Nephron progenitor cell (in vitro differentiated cells): Measurements from ENCODE around the gene SOST.

Source experiments
- DNase-seq: peaks from one replicate; pipeline ENCODE4 v3.0.0; 2021
- H3K27ac Mint-ChIP-seq: 2 replicates; pipeline ENCODE4 v1.8.0; 2021; ENCODE audit warnings: mild to moderate bottlenecking, moderate library complexity, mixed read lengths
- H3K27me3 Mint-ChIP-seq: 2 replicates; pipeline ENCODE4 v1.8.0; 2021; ENCODE audit warnings: mild to moderate bottlenecking, low read depth, mixed read lengths; ENCODE audit not compliant: poor library complexity
- H3K36me3 Mint-ChIP-seq: 2 replicates; pipeline ENCODE4 v1.8.0; 2021; ENCODE audit warnings: low read depth, mixed read lengths
- H3K4me1 Mint-ChIP-seq: 2 replicates; pipeline ENCODE4 v1.8.0; 2021; ENCODE audit warnings: mixed read lengths
- H3K4me3 Mint-ChIP-seq: 2 replicates; pipeline ENCODE4 v1.8.0; 2021; ENCODE audit warnings: mild to moderate bottlenecking, moderate library complexity, mixed read lengths
- H3K9me3 Mint-ChIP-seq: 2 replicates; pipeline ENCODE4 v1.8.0; 2021; ENCODE audit warnings: mild to moderate bottlenecking, moderate library complexity, mixed read lengths
- TF ChIP-seq, protein P1 (sequence below): fragments of 200-600 bp; sonication (generic); IDR thresholded peaks from 2 replicates; pipeline ENCODE4 v1.5.0; 2021; ENCODE audit warnings: antibody characterized with exemption

The SOST gene

DNA sequence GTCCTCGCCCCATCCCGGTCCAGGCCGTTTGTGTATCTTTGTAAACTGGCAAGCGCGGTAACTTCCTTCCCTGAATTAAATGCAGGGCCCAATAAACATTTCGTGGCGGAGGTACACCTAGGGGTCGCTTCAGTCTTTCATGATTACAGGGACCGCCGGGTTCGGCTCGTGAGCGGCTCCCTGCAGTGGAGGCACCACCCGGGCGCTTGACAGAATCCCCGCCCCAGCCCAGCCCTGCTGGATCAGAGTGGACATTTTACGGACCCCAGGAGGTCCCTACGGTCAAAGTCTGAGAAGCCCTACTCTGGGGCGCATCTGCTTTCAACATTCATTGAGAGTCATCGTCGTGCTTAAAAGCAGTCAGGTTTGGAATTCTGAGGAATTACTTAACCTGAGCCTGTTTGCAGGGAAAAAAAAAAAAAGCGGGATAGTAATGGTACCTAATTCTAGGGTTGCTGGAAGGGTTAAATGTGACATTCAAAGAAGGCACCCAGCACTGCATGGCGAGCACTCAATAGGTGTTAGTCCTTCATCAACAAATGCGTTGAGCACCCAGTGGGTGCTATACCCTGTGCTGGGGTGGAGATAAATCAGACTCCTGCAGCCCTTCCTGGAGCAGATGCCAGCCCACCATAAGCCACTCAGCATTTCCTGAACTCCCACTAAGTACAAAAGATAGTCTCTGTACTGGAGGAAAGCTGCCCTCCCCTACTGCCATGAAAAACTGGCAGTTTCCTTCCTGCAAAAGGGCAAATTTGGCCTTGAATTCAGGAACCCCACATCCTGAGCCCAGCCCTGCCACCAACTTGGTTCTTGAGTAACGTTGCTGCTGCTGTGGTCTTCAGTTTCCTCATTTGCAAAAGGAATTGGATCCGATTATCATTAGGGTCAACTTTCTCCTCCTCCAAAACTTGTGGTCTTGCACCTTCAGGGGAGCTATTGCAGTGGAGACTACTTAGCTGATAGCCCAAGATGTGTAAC lies 20.8 kb upstream of the SOST start:
- Mint-ChIP-seq H3K4me3 (peak overlapping the region; percentile 82), H3K27me3 (peaks cover 52% of the 10 kb centered on the region), H3K4me1 (peaks cover 47% of the 10 kb centered on the region), H3K27ac (no peak overlapping the region), H3K36me3 (peaks cover 9% of the 10 kb centered on the region), H3K9me3 (no peaks in the 10 kb centered on the region)
- TF ChIP-seq, protein P1, sequence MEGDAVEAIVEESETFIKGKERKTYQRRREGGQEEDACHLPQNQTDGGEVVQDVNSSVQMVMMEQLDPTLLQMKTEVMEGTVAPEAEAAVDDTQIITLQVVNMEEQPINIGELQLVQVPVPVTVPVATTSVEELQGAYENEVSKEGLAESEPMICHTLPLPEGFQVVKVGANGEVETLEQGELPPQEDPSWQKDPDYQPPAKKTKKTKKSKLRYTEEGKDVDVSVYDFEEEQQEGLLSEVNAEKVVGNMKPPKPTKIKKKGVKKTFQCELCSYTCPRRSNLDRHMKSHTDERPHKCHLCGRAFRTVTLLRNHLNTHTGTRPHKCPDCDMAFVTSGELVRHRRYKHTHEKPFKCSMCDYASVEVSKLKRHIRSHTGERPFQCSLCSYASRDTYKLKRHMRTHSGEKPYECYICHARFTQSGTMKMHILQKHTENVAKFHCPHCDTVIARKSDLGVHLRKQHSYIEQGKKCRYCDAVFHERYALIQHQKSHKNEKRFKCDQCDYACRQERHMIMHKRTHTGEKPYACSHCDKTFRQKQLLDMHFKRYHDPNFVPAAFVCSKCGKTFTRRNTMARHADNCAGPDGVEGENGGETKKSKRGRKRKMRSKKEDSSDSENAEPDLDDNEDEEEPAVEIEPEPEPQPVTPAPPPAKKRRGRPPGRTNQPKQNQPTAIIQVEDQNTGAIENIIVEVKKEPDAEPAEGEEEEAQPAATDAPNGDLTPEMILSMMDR, result no peak
- no peak for DNase-seq

- TF ChIP-seq, protein P1, result no peak
- H3K36me3 Mint-ChIP-seq, result peaks cover 17% of the 10 kb centered on the region
- peaks cover 49% of the 10 kb centered on the region for H3K4me1 Mint-ChIP-seq
- peak; percentile 91 for DNase-seq
- peak within 1 kb of the TSS; percentile 82 for H3K4me3 Mint-ChIP-seq
- no peaks in the 10 kb centered on the region for H3K9me3 Mint-ChIP-seq
- peak within 1 kb of the TSS; percentile 93 for H3K27ac Mint-ChIP-seq
- H3K27me3 Mint-ChIP-seq, result peaks cover 44% of the 10 kb centered on the region
Measured at GRCh38 chr17:43778337-43779144, 19.9 kb upstream of the SOST start, which contains the start of gene DUSP3. Gene DUSP3 (minus strand): TSS chr17:43778977. CDS start chr17:43778924, 53 bp downstream.

DNA sequence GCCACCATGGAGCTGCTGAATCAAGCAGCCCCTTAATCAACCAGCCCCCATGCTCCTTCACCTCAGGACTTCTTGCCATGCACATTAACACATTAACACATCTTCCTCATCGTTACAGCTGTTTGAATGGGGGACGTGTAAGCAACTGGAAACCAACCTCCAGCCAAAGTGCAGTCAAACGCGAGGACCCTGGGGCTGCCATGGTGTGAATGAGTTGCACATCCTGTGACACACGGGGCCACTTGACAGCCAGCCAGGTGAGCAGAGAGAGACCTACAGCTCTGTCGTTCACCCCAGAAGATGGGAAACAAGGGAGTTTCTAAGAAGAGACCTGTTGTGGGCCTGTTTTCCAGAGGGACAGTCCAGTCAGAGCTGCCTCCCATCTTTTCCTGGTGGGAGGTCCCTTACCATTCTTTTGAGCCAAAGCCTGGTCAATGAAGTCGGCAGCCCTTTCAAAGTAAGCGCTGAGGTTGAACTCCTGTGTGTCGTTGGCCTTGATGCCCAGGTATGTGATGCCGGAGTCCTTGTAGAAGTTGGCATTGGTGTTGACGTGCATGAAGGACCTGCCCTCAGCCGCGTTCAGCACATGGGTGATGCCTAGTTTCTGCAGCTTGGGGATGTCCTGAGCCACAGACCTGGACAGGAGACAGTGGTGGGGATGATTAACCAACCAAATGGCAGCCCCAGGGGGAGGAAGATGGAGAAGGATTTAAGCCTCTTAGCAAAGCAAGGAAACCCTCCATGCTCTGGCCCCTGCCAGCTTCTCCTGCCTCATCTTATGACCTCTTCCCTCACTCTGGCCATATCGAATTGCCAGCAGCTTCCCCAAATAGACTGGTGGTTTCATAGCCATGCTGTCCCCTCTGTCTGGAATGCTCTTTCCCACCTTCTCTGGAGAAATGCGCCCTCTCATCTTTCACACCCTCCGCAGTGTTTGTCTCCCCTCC lies 16.0 kb upstream of the SOST start:
- Mint-ChIP-seq H3K4me3 (no peak overlapping the region), H3K27ac (no peak overlapping the region), H3K4me1 (peaks cover 39% of the 10 kb centered on the region), H3K9me3 (no peaks in the 10 kb centered on the region), H3K36me3 (peaks cover 49% of the 10 kb centered on the region), H3K27me3 (peaks cover 14% of the 10 kb centered on the region)
- TF ChIP-seq, protein P1, result no peak
- DNase-seq, result no peak

DNA sequence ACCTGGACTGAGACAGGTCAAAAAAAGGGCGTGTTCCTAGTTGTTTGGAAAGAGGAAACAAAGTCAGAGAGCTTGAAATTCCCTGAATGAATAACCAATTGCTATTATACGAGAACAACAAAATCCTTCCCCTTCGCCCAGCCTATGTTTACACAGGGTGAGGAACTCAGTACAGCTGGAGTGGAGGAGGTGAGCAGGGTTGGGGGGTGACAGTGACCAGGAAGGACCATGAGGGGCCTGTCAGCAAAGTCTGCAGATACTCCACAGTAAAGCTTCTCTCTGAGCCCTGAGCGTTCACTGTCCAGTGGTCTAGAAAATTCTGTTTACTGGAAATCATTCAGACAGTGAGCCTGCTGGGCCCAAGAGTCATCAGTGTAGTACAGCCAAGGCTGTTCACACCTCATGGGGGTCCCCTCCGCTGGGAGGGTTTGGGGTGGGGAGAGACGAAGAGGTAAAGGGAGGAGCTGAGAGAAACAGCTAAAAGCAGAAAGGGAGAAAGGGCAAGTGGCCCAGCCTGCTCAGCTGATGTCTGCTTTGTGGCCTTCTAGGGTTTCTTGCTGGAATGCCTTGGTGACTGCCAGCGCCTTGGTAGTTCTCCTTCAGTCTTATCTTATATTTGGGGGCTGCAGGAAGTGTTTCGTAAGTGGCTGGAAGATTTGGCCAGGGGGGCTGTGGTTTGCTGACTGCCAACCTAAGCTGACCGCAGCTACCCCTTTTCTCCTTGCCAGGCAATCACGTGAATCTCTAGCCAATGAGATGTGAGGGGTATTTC lies 14.5 kb upstream of the SOST start:
- TF ChIP-seq, protein P1, result no peak
- H3K27me3 Mint-ChIP-seq, result peaks cover 8% of the 10 kb centered on the region
- no peak overlapping the region for H3K4me3 Mint-ChIP-seq
- no peaks in the 10 kb centered on the region for H3K9me3 Mint-ChIP-seq
- peaks cover 33% of the 10 kb centered on the region for H3K4me1 Mint-ChIP-seq
- no peak overlapping the region for H3K27ac Mint-ChIP-seq
- no peak for DNase-seq
- H3K36me3 Mint-ChIP-seq, result peaks cover 56% of the 10 kb centered on the region

GRCh38 chr17:43771463-43771862 lies 12.9 kb upstream of the SOST start:
- Mint-ChIP-seq H3K27me3 (peaks cover 12% of the 10 kb centered on the region), H3K4me3 (no peak overlapping the region), H3K9me3 (no peaks in the 10 kb centered on the region), H3K27ac (no peak overlapping the region), H3K36me3 (peaks cover 55% of the 10 kb centered on the region), H3K4me1 (peaks cover 27% of the 10 kb centered on the region)
- no peak for DNase-seq
- TF ChIP-seq, protein P1, result no peak
